DLD1 (cell line): Measurements from ENCODE around the gene EZH1.
"Not testable (repeated sequence)": the region's sequence is repeated elsewhere in the genome, so short reads cannot be mapped to it uniquely, and the experiment has no call there.

Experiments used
- in situ Hi-C: cut with HindIII; loops from 2 replicates; pipeline ENCODE4 v1.10.0; 2017; ENCODE audit warnings: low sequenced_read_pairs

The EZH1 gene

DNA sequence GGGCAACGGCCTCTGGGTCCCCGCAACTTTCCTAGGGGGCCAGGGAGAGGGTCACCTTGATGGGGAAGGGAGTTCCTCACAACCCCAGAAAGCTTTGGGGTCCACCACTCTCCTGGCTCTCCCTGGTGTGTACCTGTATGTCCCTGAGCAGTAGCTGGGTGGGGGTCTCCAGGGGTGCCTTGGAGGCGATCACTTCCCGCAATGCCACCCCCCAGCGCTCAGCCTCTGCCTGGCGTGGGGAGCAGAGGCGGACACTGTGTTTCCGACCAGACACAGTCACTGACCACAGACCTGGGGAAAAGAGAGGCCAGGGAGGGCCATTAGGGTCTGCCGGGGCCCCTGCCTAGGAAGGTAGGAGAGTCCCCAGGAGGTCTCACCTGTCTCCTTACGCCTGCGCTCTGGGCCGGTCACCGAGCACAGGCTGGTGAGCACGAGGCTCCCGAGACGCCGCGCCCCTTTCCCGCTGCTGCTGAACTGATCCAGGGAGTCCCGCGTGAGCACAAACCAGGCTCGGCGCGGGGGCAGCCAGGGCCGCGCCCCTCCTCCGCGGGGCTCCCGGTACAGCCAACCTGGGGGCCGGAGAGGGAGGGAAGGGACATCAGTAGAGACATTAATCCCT, 71.5 kb downstream of the EZH1 start:
- in situ Hi-C loops: no loop called here

- in situ Hi-C loops: no loop called here
Measured at GRCh38 chr17:42672038-42672437, 72.8 kb downstream of the EZH1 start.

- in situ Hi-C loops: no loop called here
Measured at GRCh38 chr17:42670789-42671657, 73.8 kb downstream of the EZH1 start.

DNA sequence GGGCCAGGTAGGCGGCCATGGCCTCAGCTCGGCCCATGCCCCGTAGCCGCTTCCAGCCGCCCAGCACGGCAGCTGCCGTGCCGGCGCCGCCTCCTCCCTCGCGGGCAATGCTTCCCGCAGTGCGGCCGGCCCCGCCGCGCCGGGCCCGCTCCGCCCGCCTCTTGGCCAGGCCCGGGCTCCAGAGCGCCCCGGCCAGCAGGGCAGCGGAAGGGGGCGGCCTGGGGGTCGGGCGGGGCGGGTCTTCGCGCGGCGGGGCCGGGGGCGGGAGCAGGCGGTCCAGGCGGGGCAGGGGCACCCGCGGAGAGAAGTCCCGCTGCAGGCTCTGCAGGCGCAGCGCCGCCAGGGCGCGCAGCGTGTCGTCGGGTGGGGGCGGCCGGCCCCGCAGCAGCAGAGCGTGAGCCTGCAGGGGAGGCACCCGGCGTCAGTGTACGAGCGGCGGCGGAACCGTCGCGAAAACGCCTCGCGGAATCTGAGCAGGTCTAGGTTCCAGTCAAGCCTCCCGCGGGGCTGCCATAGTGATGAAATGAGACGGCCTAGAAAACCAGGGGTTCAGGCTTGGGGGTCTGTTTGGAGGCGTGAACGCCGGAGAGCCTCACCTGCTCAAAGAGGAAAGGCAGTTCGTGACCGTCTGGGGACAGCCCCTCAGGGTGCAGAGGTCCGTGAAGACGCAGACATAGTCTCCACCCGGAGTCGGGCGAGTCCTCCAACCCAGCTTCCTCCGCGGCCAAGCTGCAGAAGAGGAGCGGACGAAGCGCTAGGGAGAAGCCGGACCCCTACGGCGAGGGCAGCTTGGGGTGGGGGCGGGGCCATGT, 74.7 kb downstream of the EZH1 start:
- in situ Hi-C loops: no loop called here

- in situ Hi-C loops: no loop called here
Measured at GRCh38 chr17:42669705-42669976, 75.2 kb downstream of the EZH1 start.

- in situ Hi-C loops: no loop called here
Measured at GRCh38 chr17:42667088-42667951, 77.5 kb downstream of the EZH1 start.

GRCh38 chr17:42666126-42666525, 78.7 kb downstream of the EZH1 start:
- in situ Hi-C loops: not testable (repeated sequence)

DNA sequence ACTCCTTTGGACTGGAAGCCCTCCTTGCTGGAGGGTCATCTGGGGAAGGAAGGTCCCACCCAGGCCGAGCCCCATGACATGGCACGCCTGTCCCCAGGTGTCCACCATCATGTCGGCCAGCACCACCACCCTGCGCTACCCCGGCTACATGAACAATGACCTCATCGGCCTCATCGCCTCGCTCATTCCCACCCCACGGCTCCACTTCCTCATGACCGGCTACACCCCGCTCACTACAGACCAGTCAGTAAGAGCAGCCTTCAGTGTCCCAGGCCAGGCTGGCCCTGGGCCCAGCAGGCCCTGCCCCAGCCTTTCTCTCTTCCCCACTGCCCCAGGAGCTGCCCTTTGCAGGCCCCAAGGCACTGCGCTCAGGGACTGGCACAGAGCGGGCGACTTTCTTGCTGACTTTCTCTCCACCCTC, 79.2 kb downstream of the EZH1 start:
- in situ Hi-C loops: no loop called here

DNA sequence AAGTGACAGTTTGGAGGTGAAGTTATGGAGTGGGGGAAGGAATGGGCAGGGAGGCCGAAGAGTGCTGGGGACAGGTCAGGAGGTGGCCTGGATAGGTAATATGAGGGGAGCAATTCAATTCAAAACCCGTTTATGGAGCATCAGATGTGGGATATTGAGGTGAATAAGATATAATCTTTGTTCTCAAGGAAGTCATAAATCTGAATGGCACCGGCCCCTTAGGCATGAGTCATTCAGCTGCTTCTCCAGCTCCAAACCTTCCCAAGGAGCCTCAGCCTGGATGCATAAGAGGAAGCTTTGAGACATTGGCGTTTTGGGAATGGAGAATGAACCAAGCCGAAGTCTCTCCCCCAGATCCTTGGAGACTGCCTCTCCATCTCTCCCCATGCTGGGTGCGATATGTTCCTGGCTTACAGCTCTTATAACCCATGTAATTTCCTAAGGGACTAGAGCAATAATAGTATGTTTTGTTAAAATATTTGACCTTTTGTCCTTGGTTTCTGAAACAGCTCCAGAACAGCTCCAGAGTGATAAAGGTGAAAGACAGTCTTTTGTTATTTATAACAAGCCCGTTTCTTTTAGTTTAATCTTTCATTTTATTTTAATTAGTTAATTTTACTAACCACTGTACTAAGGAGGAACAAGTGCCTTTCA, 84.0 kb downstream of the EZH1 start:
- in situ Hi-C loops: no loop called here

DNA sequence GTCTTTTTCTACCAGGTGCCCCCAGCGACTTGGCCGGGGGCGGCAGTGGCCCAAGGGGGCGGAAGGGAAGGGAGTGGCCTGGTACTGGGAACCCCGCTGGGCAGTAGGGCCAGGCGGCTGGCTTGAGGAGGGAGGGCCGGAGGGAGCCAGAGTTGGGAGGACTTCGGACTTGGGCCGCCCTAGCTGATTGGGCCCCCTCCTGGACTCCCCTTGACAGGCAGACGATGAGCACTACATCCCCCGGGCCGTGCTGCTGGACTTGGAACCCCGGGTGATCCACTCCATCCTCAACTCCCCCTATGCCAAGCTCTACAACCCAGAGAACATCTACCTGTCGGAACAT, 84.9 kb downstream of the EZH1 start:
- in situ Hi-C loops: not testable (repeated sequence)

DNA sequence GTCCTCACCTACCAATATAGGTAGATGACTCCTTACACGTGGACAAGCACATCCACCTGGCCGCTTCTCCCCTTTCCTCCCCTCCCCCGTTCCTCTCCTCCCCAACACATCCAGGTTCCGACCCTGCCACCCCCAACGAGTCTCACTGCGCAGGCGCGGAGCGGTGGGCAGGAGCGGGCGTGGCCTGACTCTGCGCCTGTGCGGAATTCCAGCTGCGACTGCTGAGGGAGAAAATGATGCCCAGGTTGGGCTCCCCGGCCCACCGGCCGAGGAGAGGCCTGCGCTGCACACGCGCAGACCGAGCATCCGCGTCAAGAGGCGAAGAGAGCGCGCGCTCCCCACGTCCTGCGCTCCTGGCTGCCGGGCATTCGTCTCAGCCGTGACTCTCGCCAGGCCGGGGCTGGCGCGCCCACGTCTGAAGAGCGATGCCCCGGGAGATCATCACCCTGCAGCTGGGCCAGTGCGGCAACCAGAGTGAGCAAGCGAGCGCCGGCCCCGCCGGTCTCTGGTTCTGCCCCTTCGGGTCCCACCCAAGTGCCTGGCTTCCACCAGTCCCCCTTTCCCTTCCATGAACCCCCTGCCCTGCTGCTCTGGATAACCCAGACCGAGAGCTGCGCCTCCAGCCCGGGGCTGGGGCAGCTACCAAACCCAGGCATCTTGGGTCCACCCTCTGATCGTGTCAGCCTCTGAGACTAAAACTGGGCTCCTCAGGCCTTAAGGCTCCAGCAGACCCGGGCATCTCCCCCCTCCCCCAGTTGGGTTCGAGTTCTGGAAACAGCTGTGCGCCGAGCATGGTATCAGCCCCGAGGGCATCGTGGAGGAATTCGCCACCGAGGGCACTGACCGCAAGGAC, 85.5 kb downstream of the EZH1 start, which contains the start of gene TUBG2:
TUBG2 (plus strand) TSS at position 206 of the 853 bp plus-strand sequence; CDS start at position 426, 220 bp downstream.
- in situ Hi-C loops: no loop called here

DNA sequence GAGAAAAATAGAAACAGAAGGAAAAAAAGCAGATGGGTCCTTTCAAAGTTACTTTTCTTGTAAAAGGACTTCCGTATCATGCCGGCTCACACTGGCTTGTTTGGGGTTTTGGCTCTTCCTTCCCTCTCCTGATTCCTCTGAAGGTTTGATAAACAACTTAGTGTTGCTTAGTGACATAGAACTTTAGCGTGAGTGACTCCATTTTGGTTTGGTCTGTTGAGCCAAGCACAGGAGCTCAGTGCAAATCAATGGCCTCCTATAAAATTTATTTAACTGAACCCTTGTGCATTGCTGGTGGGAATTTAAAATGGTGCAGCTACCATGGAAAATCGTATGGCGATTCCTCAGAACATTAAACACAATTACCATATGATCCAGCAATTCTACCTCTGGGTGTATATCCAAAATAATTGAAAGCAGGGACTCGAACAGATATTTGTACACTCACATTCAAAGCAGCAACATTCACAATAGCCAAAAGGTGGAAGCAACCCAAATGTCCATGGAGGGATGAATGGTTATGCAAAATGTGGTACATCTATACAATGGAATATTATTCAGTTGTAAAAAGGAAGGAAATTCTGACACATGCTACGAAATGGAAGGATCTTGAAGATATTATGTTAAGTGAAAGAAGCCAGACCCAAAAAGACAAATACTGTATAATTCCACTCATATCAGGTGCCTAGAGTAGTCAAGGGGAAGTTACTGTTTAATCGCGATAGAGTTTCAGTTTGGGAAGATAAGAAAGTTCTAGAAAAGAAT, 86.8 kb downstream of the EZH1 start:
- in situ Hi-C loops: no loop called here

- in situ Hi-C loops: no loop called here
Measured at GRCh38 chr17:42655528-42655927, 89.3 kb downstream of the EZH1 start.

DNA sequence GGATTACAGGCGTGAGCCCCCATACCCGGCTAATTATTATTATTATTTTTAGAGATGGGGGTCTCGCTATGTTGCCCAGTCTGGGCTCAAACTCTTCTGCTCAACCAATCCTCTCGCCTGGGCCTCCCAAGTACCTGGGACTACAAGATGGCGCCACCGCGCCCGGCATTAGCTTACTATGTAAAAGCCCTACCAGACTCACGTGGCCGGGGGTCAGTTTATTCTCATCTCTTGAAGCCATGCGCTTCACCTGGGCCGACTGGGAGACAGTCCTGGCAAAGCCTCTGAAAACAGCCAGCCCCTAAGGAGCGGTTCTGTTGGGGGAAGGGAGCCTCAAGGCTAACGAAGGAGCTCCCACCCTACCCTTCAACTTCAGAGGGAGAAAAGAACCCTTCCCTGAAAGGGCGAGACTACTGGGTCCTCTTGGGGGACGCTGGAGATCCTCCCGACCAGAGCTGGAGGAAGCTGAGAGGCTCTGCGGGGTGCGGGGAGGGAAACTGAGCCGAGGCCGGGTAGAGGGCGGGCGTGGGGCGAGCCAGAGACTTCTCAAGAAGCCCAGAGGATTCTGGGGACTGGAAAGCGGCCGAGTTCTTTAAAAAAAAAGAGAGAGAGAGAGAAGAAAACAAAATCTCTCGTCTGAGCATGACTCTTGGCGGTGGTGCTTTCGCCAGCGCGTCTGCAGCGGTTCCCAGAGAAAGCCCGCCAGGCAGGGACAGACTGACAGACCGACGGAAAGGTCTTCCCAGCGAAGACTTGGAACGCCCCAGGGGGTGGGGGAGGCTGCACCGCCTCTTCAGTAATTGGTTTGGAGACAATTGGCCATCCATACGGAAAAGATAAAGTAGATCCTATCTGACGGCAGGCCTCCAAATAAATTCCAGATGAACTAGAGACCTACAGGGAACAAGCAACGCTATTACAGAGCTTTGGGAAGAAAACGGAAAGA, 91.4 kb downstream of the EZH1 start:
- in situ Hi-C loops: no loop called here

DNA sequence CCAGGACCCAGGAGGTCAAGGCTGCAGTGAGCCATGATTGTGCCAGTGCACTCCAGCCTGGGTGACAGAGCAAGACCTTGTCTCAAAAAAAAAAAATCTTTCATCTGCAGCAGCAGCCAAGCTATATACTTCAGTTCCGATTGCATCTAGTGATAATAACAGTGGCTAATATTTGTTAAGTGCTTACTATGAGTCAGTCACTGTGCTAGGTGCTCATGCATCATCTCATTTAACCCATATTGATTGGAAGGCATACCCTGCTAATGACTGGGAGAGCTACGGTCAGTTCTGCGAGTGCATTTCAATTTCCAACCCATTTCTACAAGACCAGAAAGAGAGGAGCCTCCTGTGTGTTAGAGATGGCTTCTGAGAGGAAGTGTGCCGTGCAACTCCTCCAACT, 93.4 kb downstream of the EZH1 start:
- in situ Hi-C loops: no loop called here
